ENCODE measurements around the gene KHDC1L.

- peak in 2 of 3 donors; percentile 40 to 42 for TF ChIP-seq CTCF (IDR thresholded peaks at IDR 0.05)
- TF ChIP-seq POLR2A (IDR thresholded peaks at IDR 0.05): no peak
- no peak for TF ChIP-seq EP300 (IDR thresholded peaks at IDR 0.05)
These were observed 44.3 kb downstream of the KHDC1L start for GRCh38 chr6:73180763-73181619.

Measured in ovary (tissue), 3 donors.